ENCODE measurements around the gene PIGR.

Gene PIGR

GRCh38 chr1:206957639-206958038 is 11.4 kb upstream of the PIGR start:
- no peak for DNase-seq

GRCh38 chr1:206955476-206956451 is 9.5 kb upstream of the PIGR start:
- DNase-seq = no peak

DNA sequence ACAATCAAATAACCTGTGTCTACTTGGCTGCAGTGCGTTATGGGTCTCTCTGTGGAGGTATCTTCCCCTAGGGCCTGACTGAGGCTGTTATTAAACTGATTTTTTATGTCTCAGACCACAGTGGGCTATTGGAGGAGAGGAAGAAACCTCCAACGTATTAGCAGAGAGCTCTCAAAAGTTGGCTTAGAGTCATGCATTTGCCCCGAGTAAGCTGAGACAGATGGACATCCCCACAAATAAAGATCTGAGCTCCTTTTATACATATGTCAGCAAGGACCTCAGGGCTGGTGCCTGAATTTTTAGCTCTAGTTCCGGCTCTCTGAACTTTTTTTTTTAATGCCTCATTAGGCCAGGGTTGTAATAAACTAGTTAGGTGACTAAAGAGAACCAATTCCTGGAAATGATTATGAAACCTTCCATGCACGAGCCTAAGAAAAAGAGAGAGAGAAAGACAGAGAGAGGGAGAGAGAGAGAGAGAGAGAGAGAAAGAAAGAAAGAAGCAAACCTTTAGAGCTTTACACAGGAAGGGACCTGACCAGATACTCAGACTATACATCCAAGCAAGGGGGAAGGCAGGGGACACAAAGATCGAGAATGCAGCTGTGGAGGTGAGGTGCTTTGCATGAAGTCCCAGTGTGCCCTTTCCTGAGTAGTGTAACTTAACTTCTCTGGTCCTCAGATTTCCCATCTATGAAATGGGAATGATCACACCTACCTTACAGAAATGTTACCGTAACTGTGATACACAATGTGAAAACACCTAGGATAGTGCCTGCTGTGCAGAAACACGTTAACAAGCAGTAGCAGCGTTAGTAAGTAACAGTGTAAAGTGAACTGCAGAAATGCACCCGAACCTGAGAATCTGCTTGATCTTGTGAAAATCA is 8.4 kb upstream of the PIGR start:
- DNase-seq = no peak

DNA sequence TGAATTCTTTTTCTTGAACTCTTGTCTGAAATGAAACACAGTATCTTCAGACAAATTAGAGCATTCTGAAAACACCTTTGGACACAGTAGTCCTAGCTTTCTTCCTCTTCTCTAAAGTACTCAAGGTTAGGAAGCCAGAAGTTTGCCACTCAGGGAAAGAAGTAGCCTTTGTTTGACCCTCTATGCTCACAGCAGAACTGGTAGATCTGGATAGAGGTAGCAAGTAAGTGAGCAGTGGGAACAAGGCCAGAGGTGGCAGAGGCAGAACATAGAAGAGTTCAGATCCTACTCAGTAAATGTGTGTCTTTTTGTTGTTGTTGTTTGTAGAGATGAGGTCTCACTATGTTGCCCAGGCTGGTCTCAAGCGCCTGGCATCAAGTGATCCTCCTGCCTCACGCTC is 7.4 kb upstream of the PIGR start:
- DNase-seq = no peak

GRCh38 chr1:206953126-206953525 is 6.9 kb upstream of the PIGR start:
- no peak for DNase-seq

DNA sequence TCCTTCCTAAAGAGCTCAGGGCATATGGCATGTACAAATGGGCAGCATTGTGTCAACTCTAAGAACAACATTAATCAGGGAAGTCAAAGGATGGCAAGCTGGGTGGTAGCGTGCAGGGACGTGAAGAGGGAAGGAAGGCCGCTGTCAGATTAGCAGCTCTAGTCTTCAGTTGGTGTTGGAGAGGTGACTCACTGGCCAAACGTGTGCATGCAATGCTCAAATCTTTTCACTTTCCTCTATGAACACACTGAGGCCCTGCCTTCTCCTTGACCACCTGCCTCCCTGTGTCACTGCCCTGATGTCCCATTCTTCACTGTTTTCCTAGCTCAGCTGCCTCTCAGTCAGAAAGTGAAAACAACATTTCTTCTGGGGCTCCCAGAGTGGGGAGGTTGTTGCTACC is 5.9 kb upstream of the PIGR start:
- no peak for DNase-seq

DNA sequence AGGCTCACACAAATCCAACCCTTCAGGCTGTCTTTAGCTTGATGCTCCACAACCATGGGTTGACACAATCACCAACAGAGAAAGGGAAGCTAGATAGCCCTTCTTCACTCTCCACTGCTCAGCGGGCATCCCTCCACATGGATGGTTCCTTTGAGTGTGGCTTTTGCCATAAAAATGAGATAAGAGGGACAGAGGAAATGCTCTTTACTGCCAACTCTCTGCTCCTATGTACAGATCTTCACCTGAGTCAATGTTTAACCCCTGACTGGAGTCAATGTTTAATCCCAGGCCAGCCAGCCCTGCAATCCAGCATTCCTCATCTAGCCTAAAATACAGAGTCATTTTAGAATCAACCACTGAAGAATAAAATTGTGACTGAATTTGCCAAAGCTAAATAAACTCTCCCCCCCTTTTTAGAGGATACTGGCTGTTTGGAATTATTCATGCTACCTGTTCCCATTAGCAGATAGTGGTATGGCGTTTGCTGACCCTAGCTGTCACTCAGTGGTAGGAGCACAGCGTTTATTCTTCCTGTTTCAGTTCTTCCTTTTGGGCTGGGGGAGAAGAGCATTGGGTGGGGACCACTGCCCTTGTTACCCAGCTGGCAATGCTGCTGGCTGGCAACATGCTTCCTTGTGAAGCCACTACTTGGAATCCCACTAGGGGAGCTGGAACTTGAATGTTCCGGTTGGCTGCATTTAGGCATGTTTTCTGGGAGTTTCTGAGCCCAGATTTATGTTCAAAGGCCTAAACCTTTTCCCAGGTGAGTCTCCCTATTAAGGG is 5.2 kb upstream of the PIGR start:
- no peak for DNase-seq

DNA sequence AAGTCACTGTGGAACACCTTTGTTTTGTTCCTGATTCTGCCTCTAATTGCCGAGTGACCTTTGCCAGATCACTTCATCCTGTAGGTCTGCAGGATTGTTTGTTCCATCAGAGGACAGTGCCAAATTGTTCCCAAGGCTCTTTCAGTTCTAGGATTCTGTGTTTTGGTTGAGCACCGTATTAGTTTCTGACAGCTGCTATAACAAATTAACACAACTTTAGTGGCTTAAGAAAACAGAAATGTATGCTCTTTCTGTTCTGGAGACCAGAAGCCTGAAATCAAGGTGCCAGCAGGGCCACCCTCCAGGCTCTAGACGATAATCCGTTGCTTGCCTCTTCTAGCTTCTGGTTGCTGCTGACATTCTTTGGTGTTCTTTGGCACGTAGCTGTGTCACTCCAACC is 3.4 kb upstream of the PIGR start:
- no peak for DNase-seq

- DNase-seq = no peak
These were observed 2.9 kb upstream of the PIGR start for GRCh38 chr1:206949208-206949607.

GRCh38 chr1:206947255-206947654 is 989 bp upstream of the PIGR start:
- no peak for DNase-seq

GRCh38 chr1:206945779-206946178 is 487 bp downstream of the PIGR start:
- no peak for DNase-seq

DNA sequence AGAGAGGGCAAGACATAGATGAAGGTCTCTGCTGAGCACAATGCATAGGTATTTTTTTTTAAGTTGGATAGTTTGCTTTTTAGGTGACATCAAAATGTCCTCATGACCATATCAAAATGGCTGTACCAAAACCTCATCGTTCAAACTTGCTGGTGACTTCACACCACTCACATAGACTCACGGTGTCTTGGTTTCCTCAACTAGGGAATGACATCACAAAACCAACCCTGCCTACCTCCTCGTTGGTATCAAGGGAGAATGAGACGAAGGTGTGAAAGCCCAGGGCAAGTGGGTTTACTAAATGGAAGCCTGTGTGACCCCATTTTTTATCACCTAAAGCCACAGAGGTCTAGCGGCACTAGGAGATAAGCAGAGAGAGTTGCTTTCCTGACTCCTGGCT is 1.6 kb downstream of the PIGR start:
- DNase-seq = no peak

- DNase-seq = no peak
These were observed 4.4 kb downstream of the PIGR start for GRCh38 chr1:206941766-206942418.

- no peak for DNase-seq
These were observed 5.7 kb downstream of the PIGR start for GRCh38 chr1:206940588-206940936.

- no peak for DNase-seq
These were observed 6.3 kb downstream of the PIGR start for GRCh38 chr1:206939841-206940587.

DNA sequence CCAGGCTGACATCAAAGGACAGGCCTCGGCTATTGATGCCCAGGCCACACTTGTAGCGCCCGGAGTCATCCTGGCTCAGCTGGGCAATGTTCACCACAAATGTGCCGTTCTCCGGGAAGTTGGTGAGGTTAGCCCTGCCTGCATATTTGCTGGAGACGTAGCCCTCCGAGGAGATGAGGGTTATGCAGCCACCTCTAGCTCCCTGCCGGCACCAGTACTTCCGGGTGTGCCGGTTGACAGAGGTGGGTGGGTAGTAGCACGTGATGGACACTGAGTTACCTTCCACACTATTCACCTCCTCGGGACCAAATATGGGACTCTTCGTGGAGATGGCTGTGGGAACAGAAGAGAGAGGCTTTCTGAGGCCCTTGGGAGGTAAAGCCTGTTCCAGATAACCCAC is 7.1 kb downstream of the PIGR start:
- no peak for DNase-seq

- DNase-seq = no peak
These were observed 8.8 kb downstream of the PIGR start for GRCh38 chr1:206937425-206937824.

DNA sequence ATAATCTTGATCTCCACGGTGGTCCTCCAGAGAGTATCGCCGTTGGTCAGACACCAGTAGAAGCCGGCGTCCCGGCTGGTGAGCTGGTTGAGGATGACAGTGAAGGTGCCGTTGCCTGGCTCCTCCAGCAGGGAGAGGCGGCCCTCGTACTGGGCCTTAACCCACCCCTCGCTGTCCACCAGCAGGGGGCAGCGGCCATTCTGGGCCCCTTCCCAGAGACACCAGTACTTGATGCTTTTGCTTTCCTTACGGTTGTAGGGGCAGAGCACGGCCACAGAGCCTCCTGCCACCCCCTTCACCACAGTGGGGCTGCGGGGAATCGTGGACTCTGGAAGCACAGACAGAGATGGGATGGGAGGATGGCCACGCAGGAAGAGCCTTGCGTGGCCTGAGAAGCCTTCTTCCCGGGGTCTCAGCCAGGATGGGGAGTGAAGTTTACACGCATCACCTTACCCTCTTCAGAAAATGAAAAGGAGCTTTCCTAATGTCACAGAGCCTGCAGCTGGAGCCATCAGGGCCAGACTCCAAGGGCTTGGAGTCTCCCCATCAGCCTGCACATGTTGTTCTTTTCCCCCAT is 10.7 kb downstream of the PIGR start:
- no peak for DNase-seq

DNA sequence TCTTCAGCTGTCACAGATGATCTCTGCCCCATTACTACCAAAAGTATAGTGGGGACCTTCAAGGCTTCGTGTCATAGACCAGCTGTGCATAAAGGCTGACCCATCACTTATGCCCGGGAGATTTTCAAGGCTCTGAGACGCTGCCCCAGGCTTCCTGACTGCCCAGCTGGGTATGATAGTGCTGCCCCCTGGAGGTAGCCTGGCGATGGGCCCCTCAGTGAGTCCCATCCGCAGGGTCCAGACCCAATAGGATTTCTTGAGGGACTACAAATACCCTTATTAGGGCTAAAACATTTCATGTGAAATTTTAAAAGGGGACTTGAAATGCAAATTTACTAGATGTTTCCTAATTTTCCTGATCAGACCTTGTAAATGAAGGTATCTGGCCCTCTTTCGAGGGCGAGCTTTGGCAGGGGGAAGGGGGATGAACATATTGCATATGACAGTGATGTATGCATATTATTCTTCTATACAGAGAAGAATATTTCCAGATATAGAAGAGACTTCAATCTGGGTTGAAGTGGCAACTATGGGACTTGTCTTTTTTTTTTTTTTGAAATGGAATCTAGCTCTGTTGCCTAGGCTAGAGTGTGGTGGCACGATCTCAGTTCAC is 12.8 kb downstream of the PIGR start:
- DNase-seq = peak; percentile 60

- DNase-seq = no peak
These were observed 14.1 kb downstream of the PIGR start for GRCh38 chr1:206932177-206932576.

- no peak for DNase-seq
These were observed 14.6 kb downstream of the PIGR start for GRCh38 chr1:206931709-206932108.

All from activated CD4-positive, alpha-beta T cell treated with anti-CD3 and anti-CD28 coated beads for 1 hour (primary cell).